ENCODE measurements around the gene SUDS3.

DNA sequence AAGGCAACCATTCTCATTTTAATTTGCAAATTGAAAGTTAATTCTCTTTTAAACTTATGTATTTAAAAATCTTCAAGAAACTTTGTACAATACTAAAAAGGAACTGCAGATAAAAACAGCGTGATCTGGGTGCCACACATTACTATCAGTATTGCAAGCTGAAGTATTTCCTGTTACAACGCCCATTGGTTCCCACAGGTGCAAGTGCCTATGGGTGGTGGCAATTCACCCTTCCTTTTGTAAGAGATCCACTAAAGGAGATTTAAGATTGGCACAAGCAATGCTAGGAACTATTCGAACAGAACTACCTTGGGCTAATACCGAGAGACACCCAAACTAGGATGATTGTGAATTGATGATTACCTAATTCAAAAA is 16.8 kb upstream of the SUDS3 start:
- TF ChIP-seq, protein P1, sequence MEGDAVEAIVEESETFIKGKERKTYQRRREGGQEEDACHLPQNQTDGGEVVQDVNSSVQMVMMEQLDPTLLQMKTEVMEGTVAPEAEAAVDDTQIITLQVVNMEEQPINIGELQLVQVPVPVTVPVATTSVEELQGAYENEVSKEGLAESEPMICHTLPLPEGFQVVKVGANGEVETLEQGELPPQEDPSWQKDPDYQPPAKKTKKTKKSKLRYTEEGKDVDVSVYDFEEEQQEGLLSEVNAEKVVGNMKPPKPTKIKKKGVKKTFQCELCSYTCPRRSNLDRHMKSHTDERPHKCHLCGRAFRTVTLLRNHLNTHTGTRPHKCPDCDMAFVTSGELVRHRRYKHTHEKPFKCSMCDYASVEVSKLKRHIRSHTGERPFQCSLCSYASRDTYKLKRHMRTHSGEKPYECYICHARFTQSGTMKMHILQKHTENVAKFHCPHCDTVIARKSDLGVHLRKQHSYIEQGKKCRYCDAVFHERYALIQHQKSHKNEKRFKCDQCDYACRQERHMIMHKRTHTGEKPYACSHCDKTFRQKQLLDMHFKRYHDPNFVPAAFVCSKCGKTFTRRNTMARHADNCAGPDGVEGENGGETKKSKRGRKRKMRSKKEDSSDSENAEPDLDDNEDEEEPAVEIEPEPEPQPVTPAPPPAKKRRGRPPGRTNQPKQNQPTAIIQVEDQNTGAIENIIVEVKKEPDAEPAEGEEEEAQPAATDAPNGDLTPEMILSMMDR (optimal IDR thresholded peaks at IDR 0.05 in 1 of 3, IDR thresholded peaks at IDR 0.05 in 1 of 3, conservative IDR thresholded peaks at IDR 0.05 in 1 of 3; ENCODE audit: extremely low read depth in 1 of 3, insufficient read depth in 2 of 3, low read length in 3 of 3) = no peak
- TF ChIP-seq EZH2 (IDR thresholded peaks at IDR 0.05; ENCODE audit: low read length) = no peak

Data from keratinocyte (primary cell).